A549 (cell line): ENCODE measurements around the gene ATP13A2. TPM values are rescaled to one million over a fixed set of nuclear protein-coding genes. Genes with fewer than 3 reads are reported as not detected.

Experiments used
- ATAC-seq, 2 experiments: fragments of 200-7000 bp in 1 of 2; fragments of >200 bp in 1 of 2; cut with Nextera tagmentation in 1 of 2; cut with Tn5 transposase in 1 of 2; 3 replicates each; pipeline versions ENCODE4 v1.8.0 to v1.9.1; 2018 to 2020; ENCODE audit warnings: mild to moderate bottlenecking in 1 of 2, moderate library complexity in 1 of 2
- CTCF ChIA-PET: fragments of 300-600 bp; sonication (Branson Sonifier 250); formaldehyde crosslinking; extraction: SDS; loops from one replicate; lab custom pipeline; 2021; ENCODE audit warnings: antibody characterized with exemption, inconsistent platforms; lab: Yijun Ruan, JAX
- POLR2A ChIA-PET: fragments of 350-600 bp; formaldehyde crosslinking; extraction: SDS; loops from one replicate; lab custom pipeline; 2021; ENCODE audit warnings: antibody characterized with exemption, inconsistent platforms; lab: Yijun Ruan, JAX
- DNase-seq, 2 experiments: peaks; one replicate each; pipeline versions ENCODE4 v3.0.0 to v3.0.0-alpha.2; 2011 to 2016; ENCODE audit warnings: low read depth in 1 of 2, low spot score in 1 of 2
- FAIRE-seq: peaks from 2 replicates; lab custom pipeline; 2011; peaks lifted over from hg19 to GRCh38; lab: Jason Lieb, UNC
- H3K27ac ChIP-seq, 2 experiments: fragments of >200 bp; sonication (Bioruptor Twin); formaldehyde crosslinking; 3 replicates each; pipeline ENCODE4 v1.5.1; 2016 to 2017
- H3K4me1 ChIP-seq: fragments of >200 bp; sonication (Bioruptor Twin); formaldehyde crosslinking; 3 replicates; pipeline ENCODE4 v1.6.1; 2016
- H3K4me2 ChIP-seq: fragments of >200 bp; sonication (Bioruptor Twin); formaldehyde crosslinking; 3 replicates; pipeline ENCODE4 v1.6.1; 2016
- H3K4me3 ChIP-seq: fragments of >200 bp; sonication (Bioruptor Twin); formaldehyde crosslinking; 3 replicates; pipeline ENCODE4 v1.5.1; 2016
- H3K9me3 ChIP-seq: fragments of >200 bp; sonication (Bioruptor Twin); formaldehyde crosslinking; 3 replicates; pipeline ENCODE4 v1.6.1; 2016
- BHLHE40 ChIP-seq: IDR thresholded peaks from 2 replicates; pipeline ENCODE4 v1.6.1; 2012; ENCODE audit warnings: low read depth, low read length, inconsistent platforms
- CHD2 ChIP-seq: fragments of 150-350 bp; IDR thresholded peaks from 2 replicates; pipeline ENCODE4 v1.6.1; 2014; ENCODE audit warnings: low read length; ENCODE audit not compliant: partially characterized antibody
- FOSL2 ChIP-seq, 2 experiments: fragments of 450-650 bp in 1 of 2; fragments of >200 bp in 1 of 2; sonication (Bioruptor Twin) in 1 of 2; formaldehyde crosslinking; IDR thresholded peaks; 2 replicates each; pipeline versions ENCODE4 v1.5.0 to v1.6.1; 2016 to 2020; ENCODE audit warnings: mild to moderate bottlenecking in 1 of 2, moderate library complexity in 1 of 2
- FOXS1 ChIP-seq: fragments of 250-450 bp; sonication (Bioruptor Pico); IDR thresholded peaks from 2 replicates; pipeline ENCODE4 v1.5.0; 2020; ENCODE audit warnings: mild to moderate bottlenecking, moderate library complexity
- GATA3 ChIP-seq: IDR thresholded peaks from 2 replicates; pipeline ENCODE4 v1.6.1; 2012; ENCODE audit warnings: borderline replicate concordance
- HEYL ChIP-seq: fragments of 250-450 bp; sonication (Bioruptor Pico); IDR thresholded peaks from 2 replicates; pipeline ENCODE4 v1.8.0; 2021; ENCODE audit warnings: mild to moderate bottlenecking, moderate library complexity
- KDM1A ChIP-seq: fragments of 200-600 bp; sonication (generic); IDR thresholded peaks from 2 replicates; pipeline ENCODE4 v1.6.1; 2016; ENCODE audit warnings: low read depth, mild to moderate bottlenecking
- KDM5A ChIP-seq: fragments of 200-600 bp; sonication (generic); IDR thresholded peaks from 2 replicates; pipeline ENCODE4 v1.6.1; 2016; ENCODE audit warnings: antibody characterized with exemption, mild to moderate bottlenecking
- MAFK ChIP-seq: fragments of 450-650 bp; IDR thresholded peaks from 2 replicates; pipeline ENCODE4 v1.6.1; 2014; ENCODE audit not compliant: partially characterized antibody
- MAZ ChIP-seq: fragments of 150-350 bp; IDR thresholded peaks from 2 replicates; pipeline ENCODE4 v1.6.1; 2014; ENCODE audit warnings: antibody characterized with exemption, low read depth, low read length, borderline replicate concordance
- MYC ChIP-seq: IDR thresholded peaks from 2 replicates; pipeline ENCODE4 v1.6.1; 2012; ENCODE audit warnings: mild to moderate bottlenecking, inconsistent platforms, low read length, improper control_type of control experiment, borderline replicate concordance
- NR3C1 ChIP-seq: fragments of >200 bp; sonication (Bioruptor Twin); formaldehyde crosslinking; IDR thresholded peaks from 3 replicates; pipeline ENCODE4 v1.6.1; 2017
- PHF8 ChIP-seq: fragments of 200-600 bp; sonication (generic); IDR thresholded peaks from 2 replicates; pipeline ENCODE4 v1.6.1; 2016; ENCODE audit warnings: low read depth, mild to moderate bottlenecking, antibody characterized with exemption, moderate library complexity, borderline replicate concordance
- RAD21 ChIP-seq, 2 experiments: fragments of >200 bp in 1 of 2; sonication (Bioruptor Twin) in 1 of 2; formaldehyde crosslinking in 1 of 2; IDR thresholded peaks in 1 of 2; conservative IDR thresholded peaks in 1 of 2; 2 replicates in 1 of 2; 3 replicates in 1 of 2; pipeline ENCODE4 v1.6.1; 2012 to 2018; ENCODE audit warnings: inconsistent platforms in 1 of 2
- RARB ChIP-seq: fragments of 250-450 bp; sonication (Bioruptor Pico); IDR thresholded peaks from 2 replicates; pipeline ENCODE4 v1.8.0; 2021; ENCODE audit warnings: mild to moderate bottlenecking, moderate library complexity
- RCOR1 ChIP-seq: fragments of 150-350 bp; IDR thresholded peaks from 2 replicates; pipeline ENCODE4 v1.6.1; 2014; ENCODE audit warnings: antibody characterized with exemption, low read length, low read depth
- RFX5 ChIP-seq: fragments of 450-650 bp; IDR thresholded peaks from 2 replicates; pipeline ENCODE4 v1.7.1; 2014; ENCODE audit warnings: antibody characterized with exemption, mild to moderate bottlenecking, moderate library complexity
- SREBF2 ChIP-seq: fragments of 450-650 bp; IDR thresholded peaks from 2 replicates; pipeline ENCODE4 v1.6.1; 2014; ENCODE audit warnings: mild to moderate bottlenecking, moderate library complexity
- TFCP2L1 ChIP-seq: fragments of 250-450 bp; sonication (Bioruptor Pico); IDR thresholded peaks from 2 replicates; pipeline ENCODE4 v1.5.0; 2021; ENCODE audit warnings: mild to moderate bottlenecking
- TP53 ChIP-seq: fragments of 250-450 bp; sonication (Bioruptor Pico); IDR thresholded peaks from 2 replicates; pipeline ENCODE4 v1.5.0; 2021; ENCODE audit warnings: mild to moderate bottlenecking, moderate library complexity
- ZNF302 ChIP-seq: fragments of 250-450 bp; sonication (Bioruptor Pico); IDR thresholded peaks from 2 replicates; pipeline ENCODE4 v1.9.0; 2021; ENCODE audit warnings: inconsistent platforms, mild to moderate bottlenecking, moderate library complexity
- WGBS: methylation state at CpG from one replicate; pipeline ENCODE4 v1.1.6; 2017; ENCODE audit errors: missing lambda C conversion rate; 5-methylcytosine and 5-hydroxymethylcytosine counted together
- polyA plus RNA-seq, 4 experiments: library from polyadenylated mRNA; depleted of rRNA in 3 of 4; stranded (reverse); fragments of >200 nt; fragmentation: RNase III in 1 of 4; extraction: RNeasy Plus Mini Kit Qiagen cat#74134 plus additional on column Dnase treatment in 1 of 4; gene quantifications; 2 replicates in 3 of 4; 3 replicates in 1 of 4; pipeline ENCODE4 v1.2.3, GENCODE V29; 2011 to 2017
- TF ChIP-seq, protein P1 (sequence below): fragments of 450-650 bp; IDR thresholded peaks from 2 replicates; pipeline ENCODE4 v1.6.1; 2014; ENCODE audit warnings: antibody characterized with exemption
- TF ChIP-seq, protein P2 (sequence below): IDR thresholded peaks from 2 replicates; pipeline ENCODE4 v1.6.1; 2012
- TF ChIP-seq, protein P3 (sequence below): IDR thresholded peaks from 2 replicates; pipeline ENCODE4 v1.6.1; 2012; ENCODE audit warnings: low read depth, borderline replicate concordance
- TF ChIP-seq, protein P4 (sequence below): fragments of 250-450 bp; sonication (Bioruptor Pico); IDR thresholded peaks from 2 replicates; pipeline ENCODE4 v1.5.0; 2020; ENCODE audit warnings: low read depth, mild to moderate bottlenecking, moderate library complexity
- TF ChIP-seq, protein P5 (sequence below): fragments of >200 bp; sonication (Bioruptor Twin); formaldehyde crosslinking; IDR thresholded peaks from 3 replicates; pipeline ENCODE4 v1.6.1; 2016
- TF ChIP-seq, protein P6 (sequence below): fragments of >200 bp; sonication (Bioruptor Twin); formaldehyde crosslinking; IDR thresholded peaks from 2 replicates; pipeline ENCODE4 v1.6.1; 2016

Gene ATP13A2
- polyA plus RNA-seq, 2 of the 4 experiments (the other 2 are of a cell fraction) = 7.9 to 23.1 TPM

DNA sequence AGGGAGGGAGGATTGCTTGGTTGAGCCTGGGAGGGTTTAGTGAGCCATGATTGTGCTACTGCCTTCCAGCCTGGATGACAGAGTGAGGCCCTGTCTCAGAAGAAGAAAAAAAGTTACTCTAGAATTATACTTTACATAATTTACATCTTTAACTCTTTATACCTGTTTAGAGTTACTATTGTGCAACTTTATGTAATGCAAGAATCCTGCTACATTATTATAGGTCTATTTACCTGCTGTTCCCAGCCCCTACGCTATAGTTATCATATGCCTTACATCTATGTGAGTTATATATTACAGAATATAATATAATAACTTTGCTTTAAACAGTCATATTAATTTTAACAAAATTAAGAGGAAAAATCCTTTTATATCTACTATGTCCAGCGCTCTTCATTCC, 27.8 kb upstream of the ATP13A2 start:
- no peak for FAIRE-seq
- no peaks in the 10 kb centered on the region for H3K9me3 ChIP-seq
- no peak overlapping the region for H3K27ac ChIP-seq
- WGBS = 93% methylated on average over 2 of the region's 2 CpGs
- TF ChIP-seq, protein P1, sequence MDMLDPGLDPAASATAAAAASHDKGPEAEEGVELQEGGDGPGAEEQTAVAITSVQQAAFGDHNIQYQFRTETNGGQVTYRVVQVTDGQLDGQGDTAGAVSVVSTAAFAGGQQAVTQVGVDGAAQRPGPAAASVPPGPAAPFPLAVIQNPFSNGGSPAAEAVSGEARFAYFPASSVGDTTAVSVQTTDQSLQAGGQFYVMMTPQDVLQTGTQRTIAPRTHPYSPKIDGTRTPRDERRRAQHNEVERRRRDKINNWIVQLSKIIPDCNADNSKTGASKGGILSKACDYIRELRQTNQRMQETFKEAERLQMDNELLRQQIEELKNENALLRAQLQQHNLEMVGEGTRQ = no peak
- TF ChIP-seq, protein P2, sequence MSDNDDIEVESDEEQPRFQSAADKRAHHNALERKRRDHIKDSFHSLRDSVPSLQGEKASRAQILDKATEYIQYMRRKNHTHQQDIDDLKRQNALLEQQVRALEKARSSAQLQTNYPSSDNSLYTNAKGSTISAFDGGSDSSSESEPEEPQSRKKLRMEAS = no peak
- TF ChIP-seq RAD21 (conservative IDR thresholded peaks at IDR 0.05 in 1 of 2, IDR thresholded peaks at IDR 0.05 in 1 of 2) (no peak), TFCP2L1 (no peak), CHD2 (no peak), BHLHE40 (no peak), MYC (no peak), ZNF302 (CRISPR knock-in tag) (no peak), RFX5 (no peak), KDM5A (no peak), HEYL (CRISPR knock-in tag) (no peak), FOSL2 (IDR thresholded peaks at IDR 0.05) (no peak), FOSL2 (CRISPR knock-in tag; IDR thresholded peaks at IDR 0.05) (no peak), MAFK (no peak), FOXS1 (CRISPR knock-in tag) (no peak)
- TF ChIP-seq, protein P3, sequence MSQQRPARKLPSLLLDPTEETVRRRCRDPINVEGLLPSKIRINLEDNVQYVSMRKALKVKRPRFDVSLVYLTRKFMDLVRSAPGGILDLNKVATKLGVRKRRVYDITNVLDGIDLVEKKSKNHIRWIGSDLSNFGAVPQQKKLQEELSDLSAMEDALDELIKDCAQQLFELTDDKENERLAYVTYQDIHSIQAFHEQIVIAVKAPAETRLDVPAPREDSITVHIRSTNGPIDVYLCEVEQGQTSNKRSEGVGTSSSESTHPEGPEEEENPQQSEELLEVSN = no peak
- TF ChIP-seq, protein P4, sequence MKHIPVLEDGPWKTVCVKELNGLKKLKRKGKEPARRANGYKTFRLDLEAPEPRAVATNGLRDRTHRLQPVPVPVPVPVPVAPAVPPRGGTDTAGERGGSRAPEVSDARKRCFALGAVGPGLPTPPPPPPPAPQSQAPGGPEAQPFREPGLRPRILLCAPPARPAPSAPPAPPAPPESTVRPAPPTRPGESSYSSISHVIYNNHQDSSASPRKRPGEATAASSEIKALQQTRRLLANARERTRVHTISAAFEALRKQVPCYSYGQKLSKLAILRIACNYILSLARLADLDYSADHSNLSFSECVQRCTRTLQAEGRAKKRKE = no peak
- TF ChIP-seq, all 56 proteins: peak for 0
- DNase-seq = no peak
- Histone ChIP-seq H3K4me2 (no peak overlapping the region), H3K4me3 (no peak overlapping the region), H3K4me1 (no peaks in the 10 kb centered on the region)
- POLR2A ChIA-PET = no interaction called here
- CTCF ChIA-PET = interaction anchor here (1.7 kb wide), 1 partner anchor 87 kb away, joined by 5 read pairs; no protein-coding TSS in a partner anchor
- no peak for ATAC-seq

DNA sequence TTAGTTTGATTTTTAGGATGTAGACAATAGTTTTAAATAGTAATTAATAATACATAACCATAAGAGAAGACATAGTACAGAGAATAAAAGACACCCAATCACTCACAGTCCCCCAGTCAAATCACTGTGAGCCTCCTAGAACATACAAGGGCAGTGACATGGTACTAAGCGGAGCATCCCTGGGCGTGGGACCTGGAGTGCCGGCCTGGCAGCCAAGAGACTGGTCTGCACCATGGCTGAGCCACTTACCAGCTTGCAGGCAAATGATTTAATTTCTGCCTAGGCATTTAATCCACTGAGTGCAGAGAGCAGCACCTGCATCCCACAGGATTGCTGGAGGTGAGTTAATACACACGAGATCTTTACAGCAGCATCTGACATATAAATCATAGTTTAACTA, 21.8 kb upstream of the ATP13A2 start:
- 86% methylated on average over 4 of the region's 4 CpGs for WGBS
- DNase-seq (no peak), ATAC-seq (no peak), FAIRE-seq (no peak)
- H3K9me3 ChIP-seq = no peaks in the 10 kb centered on the region
- H3K27ac ChIP-seq = no peak overlapping the region
- H3K4me1 ChIP-seq = no peaks in the 10 kb centered on the region
- ChIA-PET CTCF (interaction anchor here (1.0 to 2.6 kb wide), 5 partner anchors 12 to 82 kb away, joined by 3 to 13 read pairs (median 6); no protein-coding TSS in a partner anchor), POLR2A (no interaction called here)
- no peak for TF ChIP-seq FOXS1 (CRISPR knock-in tag)
- TF ChIP-seq KDM5A = no peak
- TF ChIP-seq NR3C1 = no peak
- TF ChIP-seq, protein P5, sequence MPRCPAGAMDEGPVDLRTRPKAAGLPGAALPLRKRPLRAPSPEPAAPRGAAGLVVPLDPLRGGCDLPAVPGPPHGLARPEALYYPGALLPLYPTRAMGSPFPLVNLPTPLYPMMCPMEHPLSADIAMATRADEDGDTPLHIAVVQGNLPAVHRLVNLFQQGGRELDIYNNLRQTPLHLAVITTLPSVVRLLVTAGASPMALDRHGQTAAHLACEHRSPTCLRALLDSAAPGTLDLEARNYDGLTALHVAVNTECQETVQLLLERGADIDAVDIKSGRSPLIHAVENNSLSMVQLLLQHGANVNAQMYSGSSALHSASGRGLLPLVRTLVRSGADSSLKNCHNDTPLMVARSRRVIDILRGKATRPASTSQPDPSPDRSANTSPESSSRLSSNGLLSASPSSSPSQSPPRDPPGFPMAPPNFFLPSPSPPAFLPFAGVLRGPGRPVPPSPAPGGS = no peak
- TF ChIP-seq SREBF2 = no peak
- TF ChIP-seq PHF8 = no peak
- no peak for TF ChIP-seq TP53 (CRISPR knock-in tag)
- no peak for TF ChIP-seq RAD21 (conservative IDR thresholded peaks at IDR 0.05 in 1 of 2, IDR thresholded peaks at IDR 0.05 in 1 of 2)
- TF ChIP-seq KDM1A = no peak
- no peak for TF ChIP-seq GATA3
- TF ChIP-seq RCOR1 = no peak
- no peak for TF ChIP-seq MAZ
- TF ChIP-seq, protein P6, sequence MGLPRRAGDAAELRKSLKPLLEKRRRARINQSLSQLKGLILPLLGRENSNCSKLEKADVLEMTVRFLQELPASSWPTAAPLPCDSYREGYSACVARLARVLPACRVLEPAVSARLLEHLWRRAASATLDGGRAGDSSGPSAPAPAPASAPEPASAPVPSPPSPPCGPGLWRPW = no peak
- no peak for TF ChIP-seq RARB (CRISPR knock-in tag)
- H3K4me3 ChIP-seq = no peak overlapping the region
- H3K4me2 ChIP-seq = no peak overlapping the region
